Transverse colon (tissue), 4 donors: ENCODE results near the gene MBNL2. TPM values are rescaled to one million over a fixed set of nuclear protein-coding genes. Genes with fewer than 3 reads are reported as not detected.
A peak's percentile ranks its signal among the peaks of the same experiment; 100 is the strongest.

Experiments
- DNase-seq: peaks from one replicate; pipeline ENCODE4 v3.0.0-alpha.2; 2019
- H3K27ac ChIP-seq, 4 donors: fragments of 200-600 bp; sonication (generic); 2 replicates each; pipeline ENCODE4 v1.5.1; 2016 to 2018; ENCODE audit warnings: inconsistent platforms in 4 of 4
- H3K27me3 ChIP-seq: fragments of 200-600 bp; sonication (generic); 2 replicates; pipeline ENCODE4 v1.5.1; 2017; ENCODE audit warnings: inconsistent platforms
- H3K36me3 ChIP-seq, 4 donors: fragments of 200-600 bp; sonication (generic); 2 replicates each; pipeline ENCODE4 v1.5.1; 2017 to 2019; ENCODE audit warnings: inconsistent platforms in 4 of 4
- H3K4me1 ChIP-seq, 4 donors: fragments of 200-600 bp; sonication (generic); 2 replicates each; pipeline ENCODE4 v1.5.1; 2017 to 2020; ENCODE audit warnings: inconsistent platforms in 4 of 4
- H3K4me3 ChIP-seq, 4 donors: fragments of 200-600 bp; sonication (generic); 1 replicate in 1 of 4; 2 replicates in 3 of 4; pipeline versions ENCODE4 v1.5.1 to v1.6.1; 2017 to 2019; ENCODE audit warnings: inconsistent platforms in 4 of 4
- H3K9me3 ChIP-seq, 2 donors: fragments of 200-600 bp; sonication (generic); 2 replicates each; pipeline ENCODE4 v1.5.1; 2017 to 2019; ENCODE audit warnings: inconsistent platforms in 2 of 2
- CTCF ChIP-seq, 5 experiments: fragments of 200-600 bp in 3 of 5; fragments of 450-650 bp in 2 of 5; sonication (generic) in 3 of 5; IDR thresholded peaks; 1 replicate in 2 of 5; 2 replicates in 3 of 5; pipeline ENCODE4 v1.5.1; 2016 to 2017; ENCODE audit warnings: antibody characterized with exemption in 5 of 5, inconsistent platforms in 3 of 5, mild to moderate bottlenecking in 2 of 5, moderate library complexity in 1 of 5
- EP300 ChIP-seq: sonication (generic); formaldehyde crosslinking; IDR thresholded peaks from one replicate; pipeline ENCODE4 v1.6.1; 2017; ENCODE audit warnings: antibody characterized with exemption, low read depth
- POLR2A ChIP-seq: fragments of 450-650 bp; IDR thresholded peaks from one replicate; pipeline ENCODE4 v1.6.1; 2016; ENCODE audit warnings: antibody characterized with exemption, mild to moderate bottlenecking, moderate library complexity
- POLR2AphosphoS5 ChIP-seq, 3 donors: sonication (generic); formaldehyde crosslinking; IDR thresholded peaks; one replicate each; pipeline ENCODE4 v1.6.1; 2016; ENCODE audit warnings: antibody characterized with exemption in 3 of 3
- WGBS, 2 donors: methylation state at CpG; one replicate each; pipeline ENCODE4 v1.1.5; 2018; ENCODE audit warnings: low coverage in 1 of 2; 5-methylcytosine and 5-hydroxymethylcytosine counted together
- in situ Hi-C, 4 donors: fragments of 200-750 bp; cut with MboI; loops; one replicate each; pipeline versions ENCODE4 v1.15.0 to v1.15.1; 2017; ENCODE audit warnings: low sequenced_read_pairs in 3 of 4, low pct_ligation_motif_present in 1 of 4, low pct_unique_long_range_greater_than_20kb in 1 of 4
- intact Hi-C: fragments of 100-400 bp; cut with DNase I; formaldehyde crosslinking; loops from one replicate; pipeline ENCODE4 v1.15.1; 2023; ENCODE audit warnings: low total_unique reads
- total RNA-seq, 4 donors: library from RNA; depleted of rRNA; stranded (reverse); fragments of >200 nt; gene quantifications; one replicate each; pipeline ENCODE4 v1.1.0, GENCODE V29; 2016

MBNL2 gene
- total RNA-seq, 4 donors from 2014 or later = 26.9 to 53.7 (median 46.1) TPM

GRCh38 chr13:97339019-97339987, 117.2 kb downstream of the MBNL2 start:
- DNase-seq = peak; percentile 41
- intact Hi-C loops = loop anchor here (5.0 to 10.0 kb wide), 2 partner anchors 55 to 117 kb away; partner anchors contain the start of gene MBNL2
- H3K4me3 ChIP-seq = no peak overlapping the region

DNA sequence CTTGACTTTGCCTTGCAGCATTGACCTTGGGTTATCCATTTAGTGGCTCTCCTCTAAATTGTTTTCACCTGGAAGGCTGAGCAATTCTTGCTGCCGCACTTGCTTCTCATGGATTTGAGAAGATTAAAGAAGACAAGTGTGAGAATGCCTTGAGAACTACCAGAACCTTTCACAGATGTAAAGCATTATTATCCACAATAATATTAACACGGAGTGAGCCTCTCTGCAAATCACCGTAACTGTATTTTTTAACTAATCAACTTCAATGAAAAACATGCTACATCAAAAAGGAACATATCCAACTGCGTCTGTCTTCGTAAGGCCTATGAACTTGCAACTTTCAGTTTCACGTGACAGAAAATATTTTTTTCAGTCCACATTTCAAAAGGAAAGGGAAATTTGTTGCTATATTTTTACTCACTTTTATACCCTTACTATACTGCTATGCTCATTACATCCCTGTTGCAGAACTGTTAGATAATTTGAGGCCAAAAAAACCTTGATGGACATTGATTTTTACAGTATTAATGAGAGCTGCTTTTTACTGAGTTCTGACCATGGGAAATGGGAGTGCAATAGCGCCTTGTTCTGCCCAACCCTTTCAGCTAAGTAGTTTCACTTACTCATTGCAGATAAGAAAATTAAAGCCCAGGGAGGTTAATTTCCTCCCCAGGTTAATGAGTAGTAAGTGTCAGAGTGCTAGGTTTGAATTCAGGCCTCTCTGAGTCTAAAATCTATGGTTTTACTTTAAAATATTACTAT, 118.0 kb downstream of the MBNL2 start:
- intact Hi-C loops (loop anchor here (5.0 to 10.0 kb wide), 3 partner anchors 55 to 223 kb away; partner anchors contain the start of gene MBNL2), in situ Hi-C loops (loop anchor here in 3 of 4 donors (10.0 kb wide), 5 partner anchors 55 to 225 kb away; partner anchors contain the start of gene MBNL2 (in 1 of the 3))
- no peak overlapping the region for H3K4me3 ChIP-seq
- no peaks in the 10 kb centered on the region for H3K9me3 ChIP-seq
- no peaks in the 10 kb centered on the region for H3K36me3 ChIP-seq
- H3K4me1 ChIP-seq = peaks cover 0 to 46% (median 29%) of the 10 kb centered on the region in 4 donors
- peak overlapping the region; percentile 17 to 81 (median 65) for H3K27ac ChIP-seq
- DNase-seq = no peak
- 45 to 67% methylated on average over 4 to 7 of the region's 7 CpGs for WGBS, 2 donors
- H3K27me3 ChIP-seq = no peaks in the 10 kb centered on the region
- no peak for TF ChIP-seq POLR2AphosphoS5 (IDR thresholded peaks at IDR 0.05)

More at GRCh38 chr13:97339019-97339987, 117.2 kb downstream of the MBNL2 start:
- Histone ChIP-seq H3K36me3 (no peaks in the 10 kb centered on the region), H3K9me3 (no peaks in the 10 kb centered on the region), H3K27ac (peak overlapping the region; percentile 17 to 81 (median 65)), H3K27me3 (no peaks in the 10 kb centered on the region), H3K4me1 (peaks cover 0 to 43% (median 27%) of the 10 kb centered on the region in 4 donors)
- TF ChIP-seq CTCF (IDR thresholded peaks at IDR 0.05) (no peak), POLR2AphosphoS5 (IDR thresholded peaks at IDR 0.05) (peak; percentile 20 to 50 (median 25))
- 70 to 80% methylated on average over 2 to 21 of the region's 21 CpGs for WGBS, 2 donors
- in situ Hi-C loops = no loop called here

- H3K9me3 ChIP-seq = no peaks in the 10 kb centered on the region
- intact Hi-C loops (loop anchor here (5.0 kb wide), 1 partner anchor 224 kb away; no protein-coding TSS in a partner anchor), in situ Hi-C loops (loop anchor here in 3 of 4 donors (10.0 kb wide), 5 partner anchors 56 to 226 kb away; partner anchors contain the start of gene MBNL2 (in 1 of the 3))
- 57 to 75% methylated on average over 1 of the region's 1 CpG for WGBS, 2 donors
- no peaks in the 10 kb centered on the region for H3K36me3 ChIP-seq
- no peaks in the 10 kb centered on the region for H3K27me3 ChIP-seq
- no peak for DNase-seq
- no peak overlapping the region for H3K4me3 ChIP-seq
- H3K27ac ChIP-seq = peak overlapping the region in 2 of 4 donors; percentile 62 to 68
- TF ChIP-seq POLR2A = no peak
- no peak for TF ChIP-seq POLR2AphosphoS5 (IDR thresholded peaks at IDR 0.05)
- TF ChIP-seq CTCF (IDR thresholded peaks at IDR 0.05) = no peak
- no peak for TF ChIP-seq EP300
- peaks cover 0 to 40% (median 29%) of the 10 kb centered on the region in 4 donors for H3K4me1 ChIP-seq
Observed at GRCh38 chr13:97341135-97341534, 119.0 kb downstream of the MBNL2 start.

DNA sequence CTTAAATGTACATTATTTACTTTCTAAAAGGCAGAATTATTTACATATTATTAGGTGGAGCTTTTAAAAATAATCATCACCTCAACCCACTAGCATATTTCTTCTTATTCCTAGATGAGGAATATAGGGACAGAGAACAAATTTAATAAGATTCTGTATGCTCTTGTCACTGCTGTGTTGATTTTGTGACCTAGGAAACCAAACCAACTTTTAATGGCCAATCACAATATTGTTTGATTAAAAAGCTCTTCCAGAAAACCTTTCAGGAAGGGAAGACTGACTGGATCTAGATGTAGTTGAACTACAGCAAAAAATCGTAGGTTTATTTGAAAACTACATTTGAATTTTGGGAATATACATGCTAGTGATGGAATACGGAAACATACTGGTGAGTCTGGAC, 120.0 kb downstream of the MBNL2 start:
- intact Hi-C loops = loop anchor here (5.0 kb wide), 1 partner anchor 225 kb away; no protein-coding TSS in a partner anchor
- peaks cover 0 to 40% (median 29%) of the 10 kb centered on the region in 4 donors for H3K4me1 ChIP-seq
- H3K36me3 ChIP-seq = peaks cover 0 to 8% (median 6%) of the 10 kb centered on the region in 4 donors
- TF ChIP-seq POLR2AphosphoS5 (IDR thresholded peaks at IDR 0.05) (no peak), EP300 (no peak), CTCF (IDR thresholded peaks at IDR 0.05) (no peak), POLR2A (no peak)
- DNase-seq = no peak
- 67 to 75% methylated on average over 2 of the region's 2 CpGs for WGBS, 2 donors
- H3K9me3 ChIP-seq = no peaks in the 10 kb centered on the region
- H3K27me3 ChIP-seq = no peaks in the 10 kb centered on the region
- in situ Hi-C loops = loop anchor here in 3 of 4 donors (10.0 kb wide), 5 partner anchors 57 to 227 kb away; partner anchors contain the start of gene MBNL2 (in 1 of the 3)
- H3K4me3 ChIP-seq = no peak overlapping the region
- H3K27ac ChIP-seq = peak overlapping the region in 3 of 4 donors; percentile 21 to 68 (median 62)
